ENCODE results near the gene FAM3D.
"Not testable (repeated sequence)": the region's sequence is repeated elsewhere in the genome, so short reads cannot be mapped to it uniquely, and the experiment has no call there.

Gene FAM3D

DNA sequence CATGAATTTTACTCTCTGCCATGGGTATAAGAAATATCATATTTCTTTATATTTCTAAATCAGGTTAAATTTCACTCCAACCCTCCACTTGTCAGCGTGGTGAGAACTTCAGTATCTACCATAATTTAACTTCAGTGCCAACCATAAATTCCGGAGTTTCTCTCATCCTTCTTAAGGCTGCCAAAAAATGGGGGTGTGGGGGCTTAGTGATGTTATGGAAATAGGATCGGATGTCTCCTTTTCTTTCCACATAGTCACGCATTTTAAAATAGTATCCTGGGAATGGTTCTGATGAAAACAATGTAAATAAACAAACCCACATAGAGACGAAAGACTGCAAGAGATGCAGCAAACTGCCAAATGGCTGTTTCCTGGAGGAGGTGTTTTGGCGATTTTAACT, 12.9 kb upstream of the FAM3D start:
- Histone ChIP-seq H3K36me3 (ENCODE audit: control insufficient read depth, low read length) (no peaks in the 10 kb centered on the region), H4K20me1 (ENCODE audit: control insufficient read depth, insufficient read depth, low read depth, low read length) (no peaks in the 10 kb centered on the region), H3K4me1 (ENCODE audit: control insufficient read depth, low read length) (no peaks in the 10 kb centered on the region), H3K27ac (ENCODE audit: low read depth, low read length) (no peak overlapping the region), H3K79me2 (ENCODE audit: control insufficient read depth, low read length) (no peaks in the 10 kb centered on the region), H3K9me3 (ENCODE audit: control insufficient read depth, insufficient read depth, low read length) (no peaks in the 10 kb centered on the region), H3F3A (ENCODE audit: control insufficient read depth, insufficient read depth) (no peaks in the 10 kb centered on the region), H3K27me3 (ENCODE audit: control insufficient read depth, low read length) (no peaks in the 10 kb centered on the region), H3K9me2 (replicated peaks; ENCODE audit: control insufficient read depth, low read length) (no peaks in the 10 kb centered on the region), H3K4me2 (ENCODE audit: low read length) (no peak overlapping the region), H3K4me3 (ENCODE audit: low read length) (no peak overlapping the region)
- TF ChIP-seq CTCF (IDR thresholded peaks at IDR 0.05; ENCODE audit: low read depth, low read length, poor library complexity, severe bottlenecking): no peak
- TF ChIP-seq EZH2phosphoT487 (IDR thresholded peaks at IDR 0.05; ENCODE audit: borderline replicate concordance, low read length): no peak

DNA sequence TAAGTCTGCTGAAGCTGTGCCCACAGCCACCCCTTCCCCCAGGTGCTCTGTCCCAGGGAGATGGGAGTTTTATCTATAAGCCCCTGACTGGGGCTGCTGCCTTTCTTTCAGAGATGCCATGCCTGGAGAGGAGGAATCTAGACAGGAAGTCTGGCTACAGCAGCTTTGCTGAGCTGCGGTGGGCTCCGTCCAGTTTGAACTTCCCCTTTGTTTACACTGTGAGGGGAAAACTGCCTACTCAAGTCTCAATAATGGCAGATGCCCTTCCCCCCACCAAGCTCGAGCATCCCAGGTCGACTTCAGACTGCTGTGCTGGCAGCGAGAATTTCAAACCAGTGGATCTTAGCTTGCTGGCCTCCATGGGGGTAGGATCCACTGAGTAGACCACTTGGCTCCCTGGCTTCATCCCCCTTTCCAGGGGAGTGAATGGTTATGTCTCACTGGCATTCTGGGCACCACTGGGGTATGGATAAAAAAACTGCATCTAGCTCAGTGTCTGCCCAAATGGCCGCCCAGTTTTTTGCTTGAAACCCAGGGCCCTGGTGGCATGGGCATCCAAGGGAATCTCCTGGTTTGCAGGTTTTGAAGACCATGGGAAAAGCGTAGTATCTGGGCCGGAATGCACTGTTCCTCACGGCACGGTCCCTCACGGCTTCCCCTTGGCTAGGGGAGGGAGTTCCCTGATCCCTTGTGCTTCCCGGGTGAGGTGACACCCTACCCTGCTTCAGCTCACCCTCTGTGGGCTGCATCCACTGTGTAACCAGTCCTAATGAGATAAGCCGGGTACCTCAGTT, 11.8 kb upstream of the FAM3D start:
- not testable (repeated sequence) for H3K4me1 ChIP-seq (ENCODE audit: control insufficient read depth, low read length); H3K4me2 ChIP-seq (ENCODE audit: low read length); H3K36me3 ChIP-seq (ENCODE audit: control insufficient read depth, low read length); H3K27ac ChIP-seq (ENCODE audit: low read depth, low read length); H3K79me2 ChIP-seq (ENCODE audit: control insufficient read depth, low read length); H3K4me3 ChIP-seq (ENCODE audit: low read length); H3K27me3 ChIP-seq (ENCODE audit: control insufficient read depth, low read length); H3K9me2 ChIP-seq (replicated peaks; ENCODE audit: control insufficient read depth, low read length); H3F3A ChIP-seq (ENCODE audit: control insufficient read depth, insufficient read depth); H4K20me1 ChIP-seq (ENCODE audit: control insufficient read depth, insufficient read depth, low read depth, low read length); H3K9me3 ChIP-seq (ENCODE audit: control insufficient read depth, insufficient read depth, low read length)

GRCh38 chr3:58672880-58673279, 6.3 kb upstream of the FAM3D start:
- H3K9me3 ChIP-seq (ENCODE audit: control insufficient read depth, insufficient read depth, low read length): no peaks in the 10 kb centered on the region
- TF ChIP-seq CTCF (IDR thresholded peaks at IDR 0.05; ENCODE audit: low read depth, low read length, poor library complexity, severe bottlenecking): no peak
- no peak for TF ChIP-seq EZH2phosphoT487 (IDR thresholded peaks at IDR 0.05; ENCODE audit: borderline replicate concordance, low read length)
- H3K79me2 ChIP-seq (ENCODE audit: control insufficient read depth, low read length): no peaks in the 10 kb centered on the region
- H3K27ac ChIP-seq (ENCODE audit: low read depth, low read length): no peak overlapping the region
- no peaks in the 10 kb centered on the region for H3K36me3 ChIP-seq (ENCODE audit: control insufficient read depth, low read length)
- H3K27me3 ChIP-seq (ENCODE audit: control insufficient read depth, low read length): 0 out of 2 replicates have a peak, but pooled peaks cover 2% of the 10 kb centered on the region
- H3K9me2 ChIP-seq (replicated peaks; ENCODE audit: control insufficient read depth, low read length): no peaks in the 10 kb centered on the region
- H3K4me2 ChIP-seq (ENCODE audit: low read length): no peak overlapping the region
- no peaks in the 10 kb centered on the region for H3F3A ChIP-seq (ENCODE audit: control insufficient read depth, insufficient read depth)
- H3K4me1 ChIP-seq (ENCODE audit: control insufficient read depth, low read length): no peaks in the 10 kb centered on the region
- no peak overlapping the region for H3K4me3 ChIP-seq (ENCODE audit: low read length)
- H4K20me1 ChIP-seq (ENCODE audit: control insufficient read depth, insufficient read depth, low read depth, low read length): no peaks in the 10 kb centered on the region

DNA sequence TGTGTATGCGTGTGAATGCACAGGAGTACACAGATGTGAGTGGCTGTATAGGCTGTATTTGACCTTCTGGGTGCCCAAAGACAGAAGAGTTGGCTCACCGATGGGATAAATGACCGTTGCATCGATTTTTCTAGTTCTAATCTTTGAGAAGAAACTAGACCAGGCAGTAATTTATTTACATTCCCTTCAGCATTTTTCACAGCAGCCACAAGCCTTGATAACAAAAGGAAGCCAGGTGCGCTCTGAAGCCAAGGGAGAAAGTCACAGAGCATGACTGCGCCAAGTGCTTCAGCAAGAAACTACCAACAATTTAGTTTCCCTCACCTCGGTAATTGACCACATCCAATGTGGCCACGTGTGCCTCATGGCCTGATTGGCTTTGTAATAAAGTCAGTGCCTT, 5.9 kb upstream of the FAM3D start:
- no peaks in the 10 kb centered on the region for H3K9me3 ChIP-seq (ENCODE audit: control insufficient read depth, insufficient read depth, low read length)
- H3K9me2 ChIP-seq (replicated peaks; ENCODE audit: control insufficient read depth, low read length): no peaks in the 10 kb centered on the region
- TF ChIP-seq EZH2phosphoT487 (IDR thresholded peaks at IDR 0.05; ENCODE audit: borderline replicate concordance, low read length): no peak
- TF ChIP-seq CTCF (IDR thresholded peaks at IDR 0.05; ENCODE audit: low read depth, low read length, poor library complexity, severe bottlenecking): no peak
- no peak overlapping the region for H3K4me2 ChIP-seq (ENCODE audit: low read length)
- no peaks in the 10 kb centered on the region for H3K36me3 ChIP-seq (ENCODE audit: control insufficient read depth, low read length)
- H3F3A ChIP-seq (ENCODE audit: control insufficient read depth, insufficient read depth): no peaks in the 10 kb centered on the region
- no peak overlapping the region for H3K4me3 ChIP-seq (ENCODE audit: low read length)
- H3K79me2 ChIP-seq (ENCODE audit: control insufficient read depth, low read length): no peaks in the 10 kb centered on the region
- no peaks in the 10 kb centered on the region for H3K4me1 ChIP-seq (ENCODE audit: control insufficient read depth, low read length)
- no peak overlapping the region for H3K27ac ChIP-seq (ENCODE audit: low read depth, low read length)
- H4K20me1 ChIP-seq (ENCODE audit: control insufficient read depth, insufficient read depth, low read depth, low read length): no peaks in the 10 kb centered on the region
- H3K27me3 ChIP-seq (ENCODE audit: control insufficient read depth, low read length): 0 out of 2 replicates have a peak, but pooled peaks cover 2% of the 10 kb centered on the region

All from DOHH2 (cell line).